ENCODE data around the gene COL13A1.

COL13A1 gene

GRCh38 chr10:69848454-69848853 lies 46.7 kb downstream of the COL13A1 start:
- intact Hi-C loops (cut with DNase I; ENCODE audit: low total_unique reads): no loop called here
- no peak for TF ChIP-seq CTCF (IDR thresholded peaks at IDR 0.05)
- no peak overlapping the region for H3K4me3 ChIP-seq
- peaks cover 0 to 14% (median 11%) of the 10 kb centered on the region in 4 donors for H3K4me1 ChIP-seq
- H3K27me3 ChIP-seq: no peaks in the 10 kb centered on the region
- no peaks in the 10 kb centered on the region for H3K36me3 ChIP-seq
- no peak for DNase-seq
- H3K27ac ChIP-seq: no peak overlapping the region
- H3K9me3 ChIP-seq: no peaks in the 10 kb centered on the region

DNA sequence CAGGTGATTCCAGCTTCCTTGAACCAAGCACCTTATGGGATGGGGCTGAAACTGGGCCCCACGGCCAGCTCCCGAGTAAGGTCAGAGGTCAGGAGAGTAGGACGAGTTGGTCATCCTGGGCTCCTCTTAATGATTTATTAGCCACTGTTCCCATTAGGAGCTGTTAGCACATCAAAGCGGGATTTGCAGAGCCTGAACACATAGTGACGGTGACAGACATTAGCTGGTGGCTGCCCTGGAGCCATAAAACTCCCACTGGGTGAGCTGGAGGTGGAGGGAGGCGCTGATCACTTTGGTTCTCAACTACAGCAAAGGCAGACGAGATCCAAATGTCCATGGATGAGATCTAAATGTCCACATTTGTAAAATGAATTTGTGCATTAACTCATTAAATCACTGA lies 48.1 kb downstream of the COL13A1 start:
- no peaks in the 10 kb centered on the region for H3K27me3 ChIP-seq
- H3K9me3 ChIP-seq: no peaks in the 10 kb centered on the region
- no peak overlapping the region for H3K27ac ChIP-seq
- no peak for DNase-seq
- no peak overlapping the region for H3K4me3 ChIP-seq
- H3K4me1 ChIP-seq: peaks cover 0 to 14% (median 11%) of the 10 kb centered on the region in 4 donors
- no peak for TF ChIP-seq CTCF (IDR thresholded peaks at IDR 0.05)
- intact Hi-C loops (cut with DNase I; ENCODE audit: low total_unique reads): no loop called here
- no peaks in the 10 kb centered on the region for H3K36me3 ChIP-seq

GRCh38 chr10:69850440-69850839 lies 48.7 kb downstream of the COL13A1 start:
- Histone ChIP-seq H3K9me3 (no peaks in the 10 kb centered on the region), H3K36me3 (no peaks in the 10 kb centered on the region), H3K4me3 (no peak overlapping the region), H3K4me1 (peaks cover 0 to 13% (median 10%) of the 10 kb centered on the region in 4 donors), H3K27ac (no peak overlapping the region), H3K27me3 (no peaks in the 10 kb centered on the region)
- intact Hi-C loops (cut with DNase I; ENCODE audit: low total_unique reads): no loop called here
- no peak for DNase-seq
- TF ChIP-seq CTCF (IDR thresholded peaks at IDR 0.05): no peak

DNA sequence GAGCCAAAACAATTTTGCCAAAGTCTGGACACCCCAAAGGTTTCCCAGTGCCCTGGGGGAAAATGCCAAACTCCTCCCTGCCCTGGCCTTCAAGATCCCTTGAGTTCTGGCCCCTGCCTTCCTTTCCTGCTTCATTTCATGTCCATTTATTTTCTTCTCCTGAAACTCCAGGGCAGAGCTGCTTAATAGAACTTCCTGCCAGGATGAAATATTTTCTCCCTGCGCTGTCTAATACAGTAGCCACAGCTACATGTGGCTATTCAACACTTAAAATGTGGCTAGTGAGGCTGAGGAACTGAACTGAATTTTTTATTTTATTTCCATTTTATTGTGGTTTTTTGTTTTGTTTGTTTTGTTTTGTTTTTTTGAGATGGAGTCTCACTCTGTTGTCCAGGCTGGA lies 49.6 kb downstream of the COL13A1 start:
- H3K4me1 ChIP-seq: peaks cover 0 to 6% (median 3%) of the 10 kb centered on the region in 4 donors
- no peaks in the 10 kb centered on the region for H3K36me3 ChIP-seq
- no peak overlapping the region for H3K4me3 ChIP-seq
- H3K9me3 ChIP-seq: no peaks in the 10 kb centered on the region
- H3K27ac ChIP-seq: no peak overlapping the region
- H3K27me3 ChIP-seq: no peaks in the 10 kb centered on the region
- DNase-seq: no peak
- intact Hi-C loops (cut with DNase I; ENCODE audit: low total_unique reads): no loop called here
- no peak for TF ChIP-seq CTCF (IDR thresholded peaks at IDR 0.05)

GRCh38 chr10:69853064-69853463 lies 51.4 kb downstream of the COL13A1 start:
- no peak overlapping the region for H3K4me3 ChIP-seq
- DNase-seq: no peak
- TF ChIP-seq CTCF (IDR thresholded peaks at IDR 0.05): no peak
- no peaks in the 10 kb centered on the region for H3K27me3 ChIP-seq
- H3K9me3 ChIP-seq: no peaks in the 10 kb centered on the region
- H3K27ac ChIP-seq: no peak overlapping the region
- no peaks in the 10 kb centered on the region for H3K36me3 ChIP-seq
- no peaks in the 10 kb centered on the region for H3K4me1 ChIP-seq
- intact Hi-C loops (cut with DNase I; ENCODE audit: low total_unique reads): no loop called here

Data from tibial artery (tissue), 4 donors.